DMS79 treated with DMSO at 0.1 percent for 48 hours (cell line): ENCODE measurements around the gene OPCML.

Source experiments
- DNase-seq: peaks from one replicate; lab custom pipeline; 2025; lab: John Stamatoyannopoulos, UW

Gene OPCML

DNA sequence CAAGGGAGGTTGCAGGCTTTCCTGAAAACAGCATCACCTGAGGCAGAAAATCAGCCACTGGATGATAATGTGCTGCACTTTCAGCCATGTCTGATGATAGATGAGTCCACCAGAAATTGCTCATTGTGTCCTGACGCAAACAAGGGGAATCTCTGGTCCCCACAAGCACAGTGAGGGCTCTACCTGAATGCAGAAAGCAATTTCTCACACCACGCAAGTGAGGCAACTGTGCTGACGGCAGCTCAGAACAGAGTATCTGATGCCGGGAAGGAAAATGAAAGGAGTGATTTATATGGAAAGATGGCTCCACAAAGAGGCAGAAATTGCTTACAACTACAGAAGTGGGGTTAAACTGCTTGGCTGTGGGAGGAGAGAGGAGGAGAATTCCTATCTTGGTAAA is 867.1 kb downstream of the OPCML start:
- no peak for DNase-seq

DNA sequence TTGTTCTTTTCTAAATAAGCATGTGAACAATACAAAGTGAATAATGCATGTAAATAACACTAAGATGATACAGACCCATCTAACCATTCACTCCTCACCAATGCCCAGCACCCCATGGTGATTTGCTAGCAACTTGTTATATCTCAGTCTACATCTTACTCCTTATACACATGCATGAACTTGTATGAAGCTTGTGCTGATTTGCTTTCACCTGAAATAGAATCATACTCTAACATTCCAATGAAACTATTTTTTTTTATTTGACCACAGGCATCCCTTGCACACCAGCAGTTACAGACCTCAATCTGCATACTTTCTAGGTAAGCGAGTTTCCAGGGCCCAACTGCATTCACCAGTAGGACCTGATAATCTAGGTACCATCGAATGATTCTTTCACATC is 873.6 kb downstream of the OPCML start:
- no peak for DNase-seq

DNA sequence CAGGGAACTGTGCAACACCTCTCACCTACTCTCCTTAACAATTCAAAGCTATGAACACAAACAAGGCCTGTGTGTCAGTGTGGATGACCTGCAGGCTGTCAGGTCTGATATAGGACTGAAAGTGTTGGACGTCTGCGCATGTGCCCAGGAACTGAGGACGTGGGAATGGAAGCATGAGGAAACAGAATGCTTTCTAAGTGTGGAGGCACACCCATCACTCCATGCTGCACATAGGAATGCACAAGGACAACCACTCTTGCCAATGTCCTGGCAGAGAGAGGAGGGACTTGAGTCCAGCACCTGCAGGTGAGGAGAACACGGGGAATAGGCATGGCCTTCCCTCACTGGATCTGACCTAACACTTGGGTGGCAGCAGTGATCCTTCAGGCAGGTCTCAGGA is 874.3 kb downstream of the OPCML start:
- no peak for DNase-seq

DNA sequence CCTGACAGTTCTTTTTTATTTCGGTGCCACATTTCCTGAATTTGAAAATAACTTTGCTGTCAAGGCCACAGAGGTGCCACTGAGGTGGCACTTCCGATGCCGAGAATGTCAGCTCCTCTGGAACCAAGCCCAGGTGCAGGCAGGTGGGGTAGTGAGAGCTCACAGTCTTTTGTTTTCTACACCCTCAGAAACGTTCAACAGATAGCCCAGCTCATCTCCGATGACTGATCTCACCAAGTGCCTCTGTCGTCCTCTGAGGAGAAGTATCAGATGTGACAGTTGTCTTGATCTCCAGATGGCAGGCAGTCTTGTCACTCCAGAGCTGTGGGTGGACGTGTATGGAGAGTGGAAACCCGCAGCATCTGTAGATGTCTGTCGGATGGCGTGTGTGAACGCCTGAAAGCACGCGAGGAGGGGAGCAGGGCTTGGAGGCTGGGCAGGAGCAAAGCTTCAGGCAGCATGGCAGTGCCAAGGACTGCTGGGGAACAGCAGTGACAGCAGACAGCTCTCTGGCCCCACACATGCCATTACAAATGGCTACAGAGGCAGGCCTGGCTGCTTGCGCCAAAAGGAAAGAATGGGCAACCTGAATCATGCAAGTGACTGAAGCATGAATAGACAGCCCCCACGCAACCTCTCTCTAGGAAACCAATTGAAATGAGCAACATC is 877.0 kb downstream of the OPCML start:
- no peak for DNase-seq

DNA sequence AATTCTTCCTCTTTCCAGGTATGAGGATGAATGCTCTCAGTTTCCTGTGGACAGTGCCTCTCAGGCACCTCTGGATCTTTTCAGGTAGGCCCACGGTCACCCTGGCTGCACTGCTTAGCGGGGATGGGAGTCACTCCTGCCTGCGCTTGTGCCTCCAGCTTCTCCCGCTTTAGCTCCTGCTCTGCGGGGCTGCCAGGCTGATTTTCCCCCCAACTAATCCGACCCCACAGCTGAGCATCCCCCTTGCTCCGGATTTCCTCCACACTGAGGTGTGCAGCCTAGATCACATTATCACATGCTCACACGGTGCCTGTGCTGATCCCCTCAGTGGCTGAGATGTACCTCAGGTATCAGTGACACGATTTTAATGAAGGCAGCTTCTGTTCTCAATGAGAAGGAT is 879.1 kb downstream of the OPCML start:
- no peak for DNase-seq

GRCh38 chr11:132650969-132651720 is 881.2 kb downstream of the OPCML start:
- no peak for DNase-seq

DNA sequence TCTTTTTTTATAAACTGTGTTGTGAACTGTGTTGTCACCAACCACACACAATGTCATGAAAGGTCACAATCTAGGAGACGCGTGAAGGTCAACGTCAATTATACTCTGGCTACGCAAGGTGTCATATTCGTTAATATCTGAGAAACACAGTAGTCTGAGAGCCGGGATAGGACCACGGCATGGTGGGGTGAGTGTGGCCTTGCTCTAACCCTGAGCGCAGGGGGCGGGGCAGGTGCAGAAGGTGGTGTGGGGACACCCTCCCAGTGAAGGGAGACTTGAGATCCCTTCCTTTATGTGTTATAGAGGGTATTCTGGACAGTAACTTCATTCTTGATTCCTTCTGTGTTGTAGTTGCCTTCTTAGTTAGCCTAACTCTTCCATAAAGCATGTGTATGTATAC is 883.0 kb downstream of the OPCML start:
- no peak for DNase-seq

DNA sequence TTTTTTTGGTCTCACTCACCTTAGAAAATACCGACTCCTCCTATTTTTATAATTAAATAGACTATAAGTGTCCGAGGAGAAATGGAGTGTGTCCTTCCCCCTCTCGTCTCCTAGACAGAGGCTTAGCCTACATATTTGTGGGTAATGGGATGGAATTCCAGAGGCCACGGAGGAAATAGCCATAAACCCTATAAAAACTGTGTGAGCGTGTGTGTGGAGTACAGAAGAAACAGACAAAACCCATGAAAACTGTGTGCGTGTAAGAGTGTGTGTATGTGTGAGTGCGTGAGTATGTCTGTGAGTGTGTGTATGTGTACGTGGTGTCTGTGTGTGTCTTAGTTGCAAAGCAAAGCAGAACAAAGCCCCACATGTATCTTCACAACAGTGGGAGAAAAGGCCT is 883.5 kb downstream of the OPCML start:
- no peak for DNase-seq

- no peak for DNase-seq
Measured at GRCh38 chr11:132646890-132647289, 885.4 kb downstream of the OPCML start.

GRCh38 chr11:132644520-132645239 is 887.6 kb downstream of the OPCML start:
- DNase-seq, result peak; percentile 35

- no peak for DNase-seq
Measured at GRCh38 chr11:132643239-132643638, 889.1 kb downstream of the OPCML start.

DNA sequence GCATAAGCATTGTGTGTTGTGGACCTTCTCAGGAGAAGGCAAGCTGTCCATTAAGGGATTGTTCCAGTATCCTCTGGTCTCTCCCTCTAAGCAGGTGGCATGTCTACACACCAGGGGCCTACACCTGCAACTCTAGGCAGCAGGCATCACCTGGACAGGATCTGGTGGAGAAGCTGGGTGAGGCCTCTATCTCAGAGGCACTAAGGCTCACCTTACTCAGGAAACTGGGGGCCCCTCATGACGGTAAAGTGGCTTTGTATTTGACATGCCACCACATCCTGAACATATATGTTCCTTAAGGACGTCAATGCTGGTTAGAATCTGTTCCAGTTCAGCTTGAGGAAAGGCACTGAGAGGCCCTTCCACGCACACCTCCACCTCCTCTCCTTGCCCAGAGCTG is 891.3 kb downstream of the OPCML start:
- no peak for DNase-seq

- no peak for DNase-seq
Measured at GRCh38 chr11:132639986-132640385, 892.3 kb downstream of the OPCML start.

- DNase-seq, result no peak
Measured at GRCh38 chr11:132639403-132639802, 892.9 kb downstream of the OPCML start.

DNA sequence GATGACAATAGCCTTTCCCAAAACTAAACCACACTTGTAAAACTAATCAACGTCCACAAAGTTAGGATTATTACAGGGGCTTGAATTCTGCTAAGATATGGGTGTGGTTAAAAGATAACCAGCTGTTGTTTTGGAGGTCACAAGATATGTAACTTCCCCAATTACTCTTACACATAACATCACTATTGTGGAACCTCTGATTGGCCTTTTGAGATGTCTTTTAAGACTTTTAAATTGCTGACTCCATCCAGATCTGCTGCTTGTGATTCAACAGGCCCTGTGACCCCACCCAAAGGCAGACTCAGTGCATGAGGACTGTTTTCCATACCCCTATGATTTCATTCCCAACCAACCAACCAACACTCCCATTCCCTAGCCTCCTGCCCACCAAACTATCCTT is 893.9 kb downstream of the OPCML start:
- no peak for DNase-seq

GRCh38 chr11:132636523-132636922 is 895.8 kb downstream of the OPCML start:
- DNase-seq, result no peak

- no peak for DNase-seq
Measured at GRCh38 chr11:132632641-132633124, 899.6 kb downstream of the OPCML start.

DNA sequence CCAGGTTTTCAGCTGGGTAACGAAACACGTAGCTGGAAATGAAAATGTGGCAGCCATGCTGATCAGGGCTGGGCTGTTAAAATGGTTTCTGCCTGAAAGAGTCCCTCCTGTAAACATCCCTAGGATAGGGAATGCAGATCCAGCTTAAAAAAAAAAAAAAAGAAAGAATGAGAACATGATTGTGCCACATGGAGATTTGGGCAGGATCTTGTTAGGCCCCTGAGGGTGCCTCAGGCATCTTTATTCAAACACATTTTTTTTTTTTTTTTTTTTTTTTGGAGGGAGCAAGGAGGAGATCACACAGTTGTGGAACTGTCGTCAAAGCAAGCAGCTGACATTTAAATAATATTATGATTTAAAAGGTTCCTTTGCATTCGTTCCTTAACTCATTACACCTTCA is 900.3 kb downstream of the OPCML start:
- no peak for DNase-seq

- DNase-seq, result no peak
Measured at GRCh38 chr11:132627981-132628380, 904.3 kb downstream of the OPCML start.

DNA sequence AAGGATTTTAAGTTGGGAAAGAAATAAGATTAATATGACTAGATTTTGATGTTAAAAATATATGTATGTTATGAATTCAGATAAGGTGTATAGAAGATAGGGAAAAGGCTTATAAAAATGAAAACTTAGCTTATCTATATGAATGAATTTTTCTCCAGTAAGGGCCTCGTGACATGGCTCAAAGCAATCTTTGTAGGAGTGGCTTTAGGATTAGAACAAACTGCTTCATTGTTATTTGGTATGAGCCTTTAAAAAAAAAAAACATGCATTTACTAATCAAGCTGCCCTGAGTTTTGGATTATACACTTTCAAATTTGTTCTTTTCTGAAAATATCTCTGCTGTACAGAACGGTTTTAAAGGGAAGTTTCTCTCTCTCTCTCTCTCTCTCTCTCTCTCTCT is 905.9 kb downstream of the OPCML start:
- DNase-seq, result no peak

DNA sequence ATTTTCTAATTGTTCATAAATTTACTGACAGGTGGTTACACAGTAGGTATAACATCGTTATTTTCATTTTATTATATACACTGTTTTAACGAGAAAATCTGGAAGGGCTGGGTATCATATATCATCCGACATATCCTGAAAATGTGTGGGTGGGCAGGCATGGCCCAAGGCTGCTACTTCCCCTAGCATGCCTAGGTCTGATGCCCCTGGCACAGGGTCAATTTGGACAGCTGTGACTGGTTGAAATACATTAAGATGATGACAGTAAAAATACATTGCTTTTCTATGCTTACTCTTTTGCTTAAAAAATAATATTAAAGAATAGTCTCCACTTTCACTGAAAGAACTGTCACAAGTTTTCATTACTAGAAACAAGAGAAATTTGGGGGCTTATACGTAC is 908.8 kb downstream of the OPCML start:
- DNase-seq, result peak; percentile 80

DNA sequence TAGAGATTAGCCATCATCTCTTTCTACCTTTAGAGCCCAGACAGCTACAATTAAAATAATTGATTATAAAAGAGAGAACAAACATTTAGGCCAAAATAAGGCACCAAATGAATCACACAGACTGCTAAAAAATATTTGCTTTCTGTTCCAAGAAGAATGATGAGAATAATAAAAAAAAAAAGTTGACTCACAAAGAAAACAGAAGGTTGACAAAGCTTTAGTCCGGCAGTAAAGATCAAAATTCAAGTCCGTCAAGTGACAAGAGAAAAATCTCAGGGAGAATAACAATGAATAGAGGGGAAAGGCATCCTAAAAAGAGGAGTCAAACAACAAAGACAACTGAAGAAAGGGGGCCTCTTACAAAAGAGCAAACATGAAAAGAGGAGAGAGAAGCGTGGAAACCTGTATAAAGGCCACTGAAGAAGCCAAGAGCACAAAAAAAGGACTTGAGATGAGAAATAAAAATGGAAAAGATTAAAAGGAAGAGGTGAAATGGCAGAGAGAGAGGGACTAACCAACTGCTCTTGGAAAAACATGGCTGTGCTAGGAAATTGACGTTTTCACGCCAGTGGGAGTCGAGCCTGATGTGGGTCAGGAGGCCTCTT is 910.2 kb downstream of the OPCML start:
- no peak for DNase-seq

- DNase-seq, result no peak
Measured at GRCh38 chr11:132620423-132620822, 911.9 kb downstream of the OPCML start.
